Gastrocnemius medialis (tissue), 4 donors: ENCODE data around the gene TMEM106C. TPM values are rescaled to one million over a fixed set of nuclear protein-coding genes. Genes with fewer than 3 reads are reported as not detected.

Experiments used
- ATAC-seq, 2 donors: fragments of 150-250 bp; one replicate each; pipeline ENCODE4 v1.9.1; 2016
- DNase-seq, 2 donors: peaks; one replicate each; pipeline ENCODE4 v3.0.0-alpha.2; 2019
- H3K27ac ChIP-seq, 4 donors: fragments of 200-600 bp; sonication (generic); 1 replicate in 1 of 4; 2 replicates in 3 of 4; pipeline ENCODE4 v1.5.1; 2016 to 2018; ENCODE audit warnings: mild to moderate bottlenecking in 2 of 4, moderate library complexity in 1 of 4
- H3K27me3 ChIP-seq, 3 donors: fragments of 200-600 bp; sonication (generic) in 2 of 3; 1 replicate in 1 of 3; 2 replicates in 2 of 3; pipeline versions ENCODE4 v1.5.1 to v1.6.0; 2016 to 2019; ENCODE audit warnings: mild to moderate bottlenecking in 1 of 3, moderate library complexity in 1 of 3
- H3K36me3 ChIP-seq, 2 donors: fragments of 200-600 bp; sonication (generic) in 1 of 2; one replicate each; pipeline ENCODE4 v1.5.1; 2017 to 2018
- H3K4me1 ChIP-seq, 2 donors: fragments of 200-600 bp; sonication (generic) in 1 of 2; one replicate each; pipeline ENCODE4 v1.5.1; 2016 to 2017; ENCODE audit warnings: mild to moderate bottlenecking in 2 of 2
- H3K4me3 ChIP-seq, 4 donors: fragments of 200-600 bp; sonication (generic) in 3 of 4; 1 replicate in 1 of 4; 2 replicates in 3 of 4; pipeline ENCODE4 v1.5.1; 2016 to 2019; ENCODE audit warnings: mild to moderate bottlenecking in 2 of 4
- H3K9me3 ChIP-seq, 3 donors: fragments of 200-600 bp; sonication (generic) in 2 of 3; 1 replicate in 1 of 3; 2 replicates in 2 of 3; pipeline ENCODE4 v1.5.1; 2016 to 2019
- POLR2A ChIP-seq, 2 donors: fragments of 450-650 bp; IDR thresholded peaks; one replicate each; pipeline ENCODE4 v1.6.1; 2017; ENCODE audit warnings: antibody characterized with exemption in 2 of 2, mild to moderate bottlenecking in 2 of 2, moderate library complexity in 2 of 2
- in situ Hi-C, 4 donors: fragments of 200-750 bp; cut with MboI; loops; one replicate each; pipeline versions ENCODE4 v1.15.0 to v1.8.0; 2017; ENCODE audit warnings: low sequenced_read_pairs in 4 of 4
- intact Hi-C: fragments of 100-400 bp; cut with DNase I; formaldehyde crosslinking; loops from one replicate; pipeline ENCODE4 v1.15.1; 2023; ENCODE audit warnings: low total_unique reads
- total RNA-seq, 4 donors: library from RNA; depleted of rRNA; stranded (reverse); fragments of >200 nt; gene quantifications; one replicate each; pipeline versions ENCODE4 v1.1.0 to v1.2.3, GENCODE V29; 2016
- TF ChIP-seq, protein P1 (sequence below), 5 experiments: fragments of 450-650 bp in 3 of 5; fragments of 200-600 bp in 2 of 5; sonication (generic) in 2 of 5; IDR thresholded peaks in 4 of 5; conservative IDR thresholded peaks in 1 of 5; 1 replicate in 4 of 5; 2 replicates in 1 of 5; pipeline ENCODE4 v1.5.1; 2016 to 2019; ENCODE audit warnings: antibody characterized with exemption in 5 of 5, mild to moderate bottlenecking in 3 of 5, moderate library complexity in 3 of 5

TMEM106C gene
- total RNA-seq, 4 donors from 2014 or later = 11.8 to 27.1 (median 24.8) TPM

DNA sequence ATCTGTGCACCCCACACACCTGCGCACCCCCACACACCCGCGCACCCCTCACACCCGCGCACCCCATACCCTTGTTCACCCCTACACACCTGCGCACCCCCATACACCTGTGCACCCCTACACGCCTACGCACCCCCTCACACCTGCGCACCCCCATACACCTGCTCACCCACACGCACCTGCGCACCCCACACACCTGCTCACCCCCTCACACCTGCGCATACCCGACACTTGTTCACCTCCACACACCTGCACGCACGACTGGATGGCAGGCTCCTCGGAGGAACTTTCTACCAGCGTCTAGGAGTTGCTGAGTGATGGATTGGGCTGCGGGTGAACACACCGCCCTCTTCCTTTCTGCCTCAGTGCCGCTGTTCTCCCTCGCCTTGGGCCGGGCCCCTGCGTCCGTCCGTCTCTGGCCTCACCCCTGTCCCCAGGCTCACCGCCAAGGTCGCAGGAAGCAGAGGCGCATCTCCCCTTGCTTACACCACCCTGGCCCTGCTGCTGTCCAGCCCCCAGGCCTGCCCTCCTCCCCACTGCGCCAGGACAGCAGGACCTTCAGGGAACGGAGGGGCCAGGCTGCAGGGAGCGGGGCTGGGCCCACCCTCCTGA lies 20.7 kb upstream of the TMEM106C start:
- ATAC-seq (no peak), DNase-seq (no peak)
- in situ Hi-C loops = no loop called here
- Histone ChIP-seq H3K4me3 (no peak overlapping the region), H3K36me3 (no peaks in the 10 kb centered on the region), H3K9me3 (no peaks in the 10 kb centered on the region), H3K4me1 (peaks cover 0 to 5% of the 10 kb centered on the region in 2 donors), H3K27ac (no peak overlapping the region), H3K27me3 (peaks cover 3 to 5% (median 5%) of the 10 kb centered on the region in 3 donors)
- TF ChIP-seq, protein P1, sequence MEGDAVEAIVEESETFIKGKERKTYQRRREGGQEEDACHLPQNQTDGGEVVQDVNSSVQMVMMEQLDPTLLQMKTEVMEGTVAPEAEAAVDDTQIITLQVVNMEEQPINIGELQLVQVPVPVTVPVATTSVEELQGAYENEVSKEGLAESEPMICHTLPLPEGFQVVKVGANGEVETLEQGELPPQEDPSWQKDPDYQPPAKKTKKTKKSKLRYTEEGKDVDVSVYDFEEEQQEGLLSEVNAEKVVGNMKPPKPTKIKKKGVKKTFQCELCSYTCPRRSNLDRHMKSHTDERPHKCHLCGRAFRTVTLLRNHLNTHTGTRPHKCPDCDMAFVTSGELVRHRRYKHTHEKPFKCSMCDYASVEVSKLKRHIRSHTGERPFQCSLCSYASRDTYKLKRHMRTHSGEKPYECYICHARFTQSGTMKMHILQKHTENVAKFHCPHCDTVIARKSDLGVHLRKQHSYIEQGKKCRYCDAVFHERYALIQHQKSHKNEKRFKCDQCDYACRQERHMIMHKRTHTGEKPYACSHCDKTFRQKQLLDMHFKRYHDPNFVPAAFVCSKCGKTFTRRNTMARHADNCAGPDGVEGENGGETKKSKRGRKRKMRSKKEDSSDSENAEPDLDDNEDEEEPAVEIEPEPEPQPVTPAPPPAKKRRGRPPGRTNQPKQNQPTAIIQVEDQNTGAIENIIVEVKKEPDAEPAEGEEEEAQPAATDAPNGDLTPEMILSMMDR (IDR thresholded peaks at IDR 0.05 in 4 of 5, conservative IDR thresholded peaks at IDR 0.05 in 1 of 5) = no peak
- TF ChIP-seq POLR2A (IDR thresholded peaks at IDR 0.05) = no peak
- intact Hi-C loops = loop anchor here (1.0 kb wide), 1 partner anchor 223 kb away; no protein-coding TSS in a partner anchor

DNA sequence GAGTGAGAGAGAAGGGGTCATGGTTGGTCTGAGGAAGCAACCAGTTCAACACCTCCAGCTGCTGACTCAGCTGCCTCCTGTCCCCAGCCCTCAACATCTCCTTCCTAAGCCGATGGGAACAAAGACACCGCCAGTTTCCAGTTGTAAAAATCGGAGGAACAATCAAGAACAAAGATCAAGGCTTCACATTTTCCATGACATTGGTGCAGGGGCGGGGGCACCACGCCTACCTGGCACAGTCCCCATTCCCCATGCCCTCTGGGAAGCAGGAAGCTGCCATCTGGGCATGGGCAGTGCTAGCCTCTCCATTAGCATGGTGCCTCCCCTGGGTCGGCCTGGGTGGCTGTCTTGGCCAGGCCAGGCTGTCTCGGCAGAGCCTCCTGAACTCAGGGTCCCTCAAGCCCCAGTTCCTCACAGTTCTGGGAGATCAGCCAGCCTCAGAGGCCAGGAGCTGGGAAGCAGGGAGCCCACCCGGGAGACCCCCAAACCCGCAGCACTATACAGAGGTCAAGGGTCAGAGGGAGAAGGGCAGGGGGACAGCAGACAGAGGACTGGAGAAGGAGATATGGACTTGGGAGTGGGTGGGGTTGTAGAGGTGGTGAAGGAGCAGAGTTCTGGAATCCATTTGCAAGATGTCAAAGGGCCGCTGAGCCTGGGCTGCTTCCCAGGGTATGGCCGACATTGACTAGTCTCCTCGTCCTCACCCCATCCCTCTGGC lies 19.6 kb upstream of the TMEM106C start:
- intact Hi-C loops (no loop called here), in situ Hi-C loops (no loop called here)
- TF ChIP-seq POLR2A (IDR thresholded peaks at IDR 0.05) = no peak
- TF ChIP-seq, protein P1 (IDR thresholded peaks at IDR 0.05 in 4 of 5, conservative IDR thresholded peaks at IDR 0.05 in 1 of 5) = no peak
- no peak overlapping the region for H3K27ac ChIP-seq
- peaks cover 0 to 5% of the 10 kb centered on the region in 2 donors for H3K4me1 ChIP-seq
- no peaks in the 10 kb centered on the region for H3K9me3 ChIP-seq
- H3K36me3 ChIP-seq = no peaks in the 10 kb centered on the region
- DNase-seq (no peak), ATAC-seq (no peak)
- no peak overlapping the region for H3K4me3 ChIP-seq
- peaks cover 3 to 5% (median 5%) of the 10 kb centered on the region in 3 donors for H3K27me3 ChIP-seq

DNA sequence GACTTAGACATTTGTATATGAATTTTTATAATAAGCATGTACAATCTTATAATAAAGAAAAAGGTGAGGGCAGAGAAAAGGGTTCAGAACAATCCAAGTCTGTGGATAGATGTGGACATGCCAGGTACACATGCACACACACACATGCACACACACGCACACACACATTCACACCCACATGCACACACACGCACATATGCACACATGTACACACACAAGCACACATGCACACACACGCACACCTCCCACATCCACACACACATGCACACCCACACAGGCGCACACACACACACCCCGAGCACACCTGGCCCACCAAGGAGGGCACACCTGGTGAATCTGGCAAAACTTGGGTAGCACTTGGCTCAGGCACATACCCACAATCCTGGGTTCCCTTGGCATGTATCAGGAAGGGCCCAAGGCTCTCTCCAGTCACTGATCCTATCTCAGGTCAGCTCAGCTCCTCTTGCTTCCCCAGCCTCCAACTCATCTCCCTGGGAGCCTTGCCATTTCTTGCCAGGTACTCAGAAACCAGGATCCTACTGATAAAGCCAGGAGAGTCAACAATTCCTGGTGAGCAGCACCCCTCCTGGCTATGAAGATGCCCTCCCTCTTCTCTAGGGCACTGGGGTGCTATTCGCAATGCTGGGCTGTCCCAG lies 18.6 kb upstream of the TMEM106C start:
- peaks cover 3 to 5% (median 5%) of the 10 kb centered on the region in 3 donors for H3K27me3 ChIP-seq
- no peak for TF ChIP-seq POLR2A (IDR thresholded peaks at IDR 0.05)
- TF ChIP-seq, protein P1 (IDR thresholded peaks at IDR 0.05 in 4 of 5, conservative IDR thresholded peaks at IDR 0.05 in 1 of 5) = no peak
- intact Hi-C loops = no loop called here
- no peak overlapping the region for H3K4me3 ChIP-seq
- peaks cover 0 to 5% of the 10 kb centered on the region in 2 donors for H3K4me1 ChIP-seq
- DNase-seq (no peak), ATAC-seq (no peak)
- no peaks in the 10 kb centered on the region for H3K9me3 ChIP-seq
- in situ Hi-C loops = no loop called here
- H3K36me3 ChIP-seq = no peaks in the 10 kb centered on the region
- H3K27ac ChIP-seq = no peak overlapping the region

DNA sequence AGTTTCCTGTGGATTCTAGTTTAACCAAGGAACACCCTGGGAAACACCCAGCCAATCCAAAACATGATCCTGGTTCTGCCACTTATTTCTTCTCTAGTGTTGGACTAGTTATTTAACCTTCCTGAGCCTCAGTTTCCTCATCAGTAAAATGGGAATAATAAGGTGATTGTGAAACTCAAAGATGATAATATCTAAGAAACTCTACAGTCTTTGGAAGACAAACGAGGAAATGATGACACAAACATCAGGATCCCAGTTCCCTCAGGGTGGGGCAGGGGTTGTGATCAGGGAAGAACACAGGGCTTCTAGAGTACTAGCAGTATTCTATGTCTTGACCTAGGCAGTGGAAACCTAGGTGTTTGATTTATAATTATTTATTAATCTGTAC lies 18.1 kb upstream of the TMEM106C start:
- H3K4me1 ChIP-seq = peaks cover 0 to 5% of the 10 kb centered on the region in 2 donors
- H3K27ac ChIP-seq = no peak overlapping the region
- no peak overlapping the region for H3K4me3 ChIP-seq
- peaks cover 3 to 5% (median 5%) of the 10 kb centered on the region in 3 donors for H3K27me3 ChIP-seq
- no peaks in the 10 kb centered on the region for H3K9me3 ChIP-seq
- TF ChIP-seq, protein P1 (IDR thresholded peaks at IDR 0.05 in 4 of 5, conservative IDR thresholded peaks at IDR 0.05 in 1 of 5) = no peak
- TF ChIP-seq POLR2A (IDR thresholded peaks at IDR 0.05) = no peak
- DNase-seq = no peak
- no peaks in the 10 kb centered on the region for H3K36me3 ChIP-seq
- intact Hi-C loops = no loop called here
- no peak for ATAC-seq
- in situ Hi-C loops = no loop called here
